HG03025 (cell line): ENCODE data around the gene TXNL4A.
"Not testable (repeated sequence)": the region's sequence is repeated elsewhere in the genome, so short reads cannot be mapped to it uniquely, and the experiment has no call there.

Source experiments
- ATAC-seq: cut with Tn5 transposase; IDR thresholded peaks from one replicate; pipeline ENCODE4 v1.9.1; 2021; ENCODE audit warnings: mild to moderate bottlenecking, moderate library complexity; ENCODE audit not compliant: unreplicated experiment, low FRiP score

Gene TXNL4A

GRCh38 chr18:80000877-80001276 is 12.5 kb upstream of the TXNL4A start:
- no peak for ATAC-seq

GRCh38 chr18:79999701-80000100 is 11.3 kb upstream of the TXNL4A start:
- not testable (repeated sequence) for ATAC-seq

- no peak for ATAC-seq
Observed at GRCh38 chr18:79991494-79991893, 3.1 kb upstream of the TXNL4A start.

GRCh38 chr18:79989195-79989497 is 783 bp upstream of the TXNL4A start:
- ATAC-seq = no peak

GRCh38 chr18:79988071-79988450 is 302 bp downstream of the TXNL4A start:
- peak; percentile 55 for ATAC-seq

GRCh38 chr18:79987566-79987965 is 797 bp downstream of the TXNL4A start:
- no peak for ATAC-seq

- ATAC-seq = no peak
Observed at GRCh38 chr18:79986726-79987125, 1.6 kb downstream of the TXNL4A start.

GRCh38 chr18:79985172-79985571 is 3.2 kb downstream of the TXNL4A start:
- no peak for ATAC-seq

GRCh38 chr18:79983793-79984192 is 4.6 kb downstream of the TXNL4A start:
- no peak for ATAC-seq

- no peak for ATAC-seq
Observed at GRCh38 chr18:79983253-79983652, 5.1 kb downstream of the TXNL4A start.

- no peak for ATAC-seq
Observed at GRCh38 chr18:79982736-79983135, 5.6 kb downstream of the TXNL4A start.

GRCh38 chr18:79980585-79980984 is 7.8 kb downstream of the TXNL4A start:
- no peak for ATAC-seq

GRCh38 chr18:79979843-79980242 is 8.5 kb downstream of the TXNL4A start:
- no peak for ATAC-seq

- ATAC-seq = no peak
Observed at GRCh38 chr18:79975985-79976680, 12.2 kb downstream of the TXNL4A start.

- ATAC-seq = no peak
Observed at GRCh38 chr18:79975043-79975442, 13.3 kb downstream of the TXNL4A start.

- no peak for ATAC-seq
Observed at GRCh38 chr18:79974025-79974654, 14.2 kb downstream of the TXNL4A start.

- ATAC-seq = no peak
Observed at GRCh38 chr18:79973517-79973916, 14.8 kb downstream of the TXNL4A start.

- no peak for ATAC-seq
Observed at GRCh38 chr18:79972720-79973119, 15.6 kb downstream of the TXNL4A start.

GRCh38 chr18:79971986-79972385 is 16.4 kb downstream of the TXNL4A start:
- no peak for ATAC-seq

- ATAC-seq = no peak
Observed at GRCh38 chr18:79971211-79971952, 17.0 kb downstream of the TXNL4A start.

GRCh38 chr18:79970419-79971133 is 17.8 kb downstream of the TXNL4A start:
- ATAC-seq = no peak
